SK-N-SH treated with all-trans-retinoic acid at 6 μM for 48 hours (cell line): ENCODE data around the gene RRAS2.

Experiments
- ARNTL ChIP-seq: fragments of 450-650 bp; formaldehyde crosslinking; IDR thresholded peaks from 2 replicates; pipeline ENCODE4 v1.5.0; 2020; ENCODE audit warnings: low read depth, mild to moderate bottlenecking, moderate library complexity, borderline replicate concordance
- BACH2 ChIP-seq: fragments of 250-450 bp; sonication (Bioruptor Pico); IDR thresholded peaks from 2 replicates; pipeline ENCODE4 v1.9.0; 2021; ENCODE audit warnings: mild to moderate bottlenecking, borderline replicate concordance
- ISL1 ChIP-seq: fragments of 250-450 bp; sonication (Bioruptor Pico); IDR thresholded peaks from 2 replicates; pipeline ENCODE4 v2.1.2; 2022; ENCODE audit warnings: mild to moderate bottlenecking, moderate library complexity
- OSR1 ChIP-seq: fragments of 250-450 bp; sonication (Bioruptor Pico); IDR thresholded peaks from 2 replicates; pipeline ENCODE4 v1.8.0; 2022; ENCODE audit warnings: moderate library complexity, mild to moderate bottlenecking, inconsistent platforms
- PPARA ChIP-seq: fragments of 250-450 bp; sonication (Bioruptor Pico); IDR thresholded peaks from 2 replicates; pipeline ENCODE4 v1.5.0; 2020; ENCODE audit warnings: mild to moderate bottlenecking, borderline replicate concordance
- RARB ChIP-seq: fragments of 250-450 bp; sonication (Bioruptor Pico); IDR thresholded peaks from 2 replicates; pipeline ENCODE4 v1.8.0; 2021; ENCODE audit warnings: mild to moderate bottlenecking, moderate library complexity
- ZNF565 ChIP-seq: fragments of 450-650 bp; formaldehyde crosslinking; conservative IDR thresholded peaks from 2 replicates; pipeline ENCODE4 v1.5.0; 2020; ENCODE audit warnings: low read depth, mild to moderate bottlenecking, moderate library complexity
- ZNF8 ChIP-seq: fragments of 450-650 bp; formaldehyde crosslinking; IDR thresholded peaks from 2 replicates; pipeline ENCODE4 v1.5.0; 2020; ENCODE audit warnings: mild to moderate bottlenecking, moderate library complexity
- TF ChIP-seq, protein P1 (sequence below): fragments of 250-450 bp; sonication (Bioruptor Pico); IDR thresholded peaks from 2 replicates; pipeline ENCODE4 v1.8.0; 2020; ENCODE audit warnings: mild to moderate bottlenecking, moderate library complexity, borderline replicate concordance
- TF ChIP-seq, protein P2 (sequence below): fragments of 250-450 bp; sonication (Bioruptor Pico); IDR thresholded peaks from 2 replicates; pipeline ENCODE4 v1.5.1; 2021; ENCODE audit warnings: mild to moderate bottlenecking, moderate library complexity

DNA sequence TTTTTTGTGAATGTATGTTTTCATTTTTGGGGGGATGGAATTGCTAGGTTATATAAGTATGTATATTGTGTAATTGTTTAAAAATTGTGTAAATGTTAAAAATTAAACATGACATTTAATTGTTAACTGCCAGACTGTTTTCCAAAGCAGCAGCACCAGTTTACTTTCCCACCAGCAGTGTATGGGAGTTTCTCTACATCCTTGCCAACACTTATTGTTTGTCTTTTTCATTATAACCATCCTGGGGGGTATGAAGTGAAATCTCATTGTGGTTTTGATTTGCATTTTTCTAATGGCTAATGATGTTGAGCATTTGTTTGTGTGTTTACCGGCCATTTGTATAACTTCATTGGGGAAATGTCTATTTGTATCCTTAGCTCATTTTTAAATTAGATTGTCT lies 31.7 kb upstream of the RRAS2 start:
- no peak for TF ChIP-seq ISL1 (CRISPR knock-in tag)
- no peak for TF ChIP-seq PPARA (CRISPR knock-in tag)
- TF ChIP-seq ARNTL (CRISPR knock-in tag) = no peak
- TF ChIP-seq, protein P1, sequence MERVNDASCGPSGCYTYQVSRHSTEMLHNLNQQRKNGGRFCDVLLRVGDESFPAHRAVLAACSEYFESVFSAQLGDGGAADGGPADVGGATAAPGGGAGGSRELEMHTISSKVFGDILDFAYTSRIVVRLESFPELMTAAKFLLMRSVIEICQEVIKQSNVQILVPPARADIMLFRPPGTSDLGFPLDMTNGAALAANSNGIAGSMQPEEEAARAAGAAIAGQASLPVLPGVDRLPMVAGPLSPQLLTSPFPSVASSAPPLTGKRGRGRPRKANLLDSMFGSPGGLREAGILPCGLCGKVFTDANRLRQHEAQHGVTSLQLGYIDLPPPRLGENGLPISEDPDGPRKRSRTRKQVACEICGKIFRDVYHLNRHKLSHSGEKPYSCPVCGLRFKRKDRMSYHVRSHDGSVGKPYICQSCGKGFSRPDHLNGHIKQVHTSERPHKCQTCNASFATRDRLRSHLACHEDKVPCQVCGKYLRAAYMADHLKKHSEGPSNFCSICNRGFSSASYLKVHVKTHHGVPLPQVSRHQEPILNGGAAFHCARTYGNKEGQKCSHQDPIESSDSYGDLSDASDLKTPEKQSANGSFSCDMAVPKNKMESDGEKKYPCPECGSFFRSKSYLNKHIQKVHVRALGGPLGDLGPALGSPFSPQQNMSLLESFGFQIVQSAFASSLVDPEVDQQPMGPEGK (CRISPR knock-in tag) = no peak
- TF ChIP-seq OSR1 (CRISPR knock-in tag) = no peak
- TF ChIP-seq ZNF565 (CRISPR knock-in tag) = no peak
- no peak for TF ChIP-seq ZNF8 (CRISPR knock-in tag)
- TF ChIP-seq, protein P2, sequence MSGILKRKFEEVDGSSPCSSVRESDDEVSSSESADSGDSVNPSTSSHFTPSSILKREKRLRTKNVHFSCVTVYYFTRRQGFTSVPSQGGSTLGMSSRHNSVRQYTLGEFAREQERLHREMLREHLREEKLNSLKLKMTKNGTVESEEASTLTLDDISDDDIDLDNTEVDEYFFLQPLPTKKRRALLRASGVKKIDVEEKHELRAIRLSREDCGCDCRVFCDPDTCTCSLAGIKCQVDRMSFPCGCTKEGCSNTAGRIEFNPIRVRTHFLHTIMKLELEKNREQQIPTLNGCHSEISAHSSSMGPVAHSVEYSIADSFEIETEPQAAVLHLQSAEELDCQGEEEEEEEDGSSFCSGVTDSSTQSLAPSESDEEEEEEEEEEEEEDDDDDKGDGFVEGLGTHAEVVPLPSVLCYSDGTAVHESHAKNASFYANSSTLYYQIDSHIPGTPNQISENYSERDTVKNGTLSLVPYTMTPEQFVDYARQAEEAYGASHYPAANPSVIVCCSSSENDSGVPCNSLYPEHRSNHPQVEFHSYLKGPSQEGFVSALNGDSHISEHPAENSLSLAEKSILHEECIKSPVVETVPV (CRISPR knock-in tag) = no peak
- TF ChIP-seq BACH2 (CRISPR knock-in tag) = no peak
- no peak for TF ChIP-seq RARB (CRISPR knock-in tag)
